Peyer's patch (tissue), 4 donors: ENCODE measurements around the gene VWA1. TPM values are rescaled to one million over a fixed set of nuclear protein-coding genes. Genes with fewer than 3 reads are reported as not detected.

Source experiments
- DNase-seq, 3 donors: peaks; one replicate each; pipeline ENCODE4 v3.0.0-alpha.2; 2017 to 2019
- H3K27ac ChIP-seq, 4 donors: fragments of 200-600 bp; sonication (generic); one replicate each; pipeline ENCODE4 v1.5.1; 2016 to 2019
- H3K27me3 ChIP-seq, 2 donors: fragments of 200-600 bp; sonication (generic); one replicate each; pipeline ENCODE4 v1.5.1; 2019
- H3K36me3 ChIP-seq, 3 donors: fragments of 200-600 bp; sonication (generic); one replicate each; pipeline ENCODE4 v1.5.1; 2016 to 2019
- H3K4me1 ChIP-seq, 4 donors: fragments of 200-600 bp; sonication (generic); one replicate each; pipeline ENCODE4 v1.5.1; 2016 to 2019
- H3K4me3 ChIP-seq, 4 donors: fragments of 200-600 bp; sonication (generic); 1 replicate in 3 of 4; 2 replicates in 1 of 4; pipeline ENCODE4 v1.5.1; 2016 to 2019; ENCODE audit warnings: mild to moderate bottlenecking in 1 of 4
- H3K9me3 ChIP-seq, 4 donors: fragments of 200-600 bp; sonication (generic); one replicate each; pipeline ENCODE4 v1.5.1; 2016 to 2019; ENCODE audit warnings: mild to moderate bottlenecking in 1 of 4
- CTCF ChIP-seq, 6 experiments: fragments of 450-650 bp in 4 of 6; fragments of 200-600 bp in 2 of 6; sonication (generic) in 1 of 6; IDR thresholded peaks; one replicate each; pipeline ENCODE4 v1.5.1; 2017 to 2019; ENCODE audit warnings: antibody characterized with exemption in 6 of 6, mild to moderate bottlenecking in 3 of 6, moderate library complexity in 1 of 6
- POLR2A ChIP-seq, 2 donors: fragments of 450-650 bp; IDR thresholded peaks; one replicate each; pipeline ENCODE4 v1.5.1; 2017; ENCODE audit warnings: antibody characterized with exemption in 2 of 2, mild to moderate bottlenecking in 2 of 2, moderate library complexity in 2 of 2
- total RNA-seq, 4 donors: library from RNA; depleted of rRNA; stranded (reverse); fragments of >200 nt; gene quantifications; one replicate each; pipeline ENCODE4 v1.1.0, GENCODE V29; 2016

VWA1 gene
- total RNA-seq, 4 donors from 2014 or later, result 3.2 to 14.0 (median 6.7) TPM

GRCh38 chr1:1434824-1435105, 725 bp upstream of the VWA1 start:
- H3K4me3 ChIP-seq, result peak overlapping the region in 1 of 4 donors; percentile 53

GRCh38 chr1:1435911-1436629, 580 bp downstream of the VWA1 start:
- peaks cover 9 to 78% (median 30%) of the 10 kb centered on the region in 4 donors for H3K4me1 ChIP-seq
- no peak for DNase-seq
- TF ChIP-seq CTCF (IDR thresholded peaks at IDR 0.05), result no peak
- no peak for TF ChIP-seq POLR2A (IDR thresholded peaks at IDR 0.05)

More at GRCh38 chr1:1434824-1435105, 725 bp upstream of the VWA1 start:
- Histone ChIP-seq H3K4me1 (peaks cover 9 to 80% (median 30%) of the 10 kb centered on the region in 4 donors), H3K36me3 (no peaks in the 10 kb centered on the region), H3K9me3 (peaks cover 0 to 2% (median 0%) of the 10 kb centered on the region in 4 donors), H3K27ac (peak overlapping the region; percentile 27 to 91 (median 76)), H3K27me3 (no peaks in the 10 kb centered on the region)
- TF ChIP-seq POLR2A (IDR thresholded peaks at IDR 0.05), result no peak
- TF ChIP-seq CTCF (IDR thresholded peaks at IDR 0.05), result no peak
- DNase-seq, result no peak

GRCh38 chr1:1436630-1437032, 1.1 kb downstream of the VWA1 start:
- Histone ChIP-seq H3K4me3 (peak overlapping the region in 2 of 4 donors; percentile 53 to 58), H3K27ac (peak overlapping the region in 1 of 4 donors; percentile 69), H3K36me3 (no peaks in the 10 kb centered on the region), H3K4me1 (peaks cover 9 to 74% (median 30%) of the 10 kb centered on the region in 4 donors), H3K9me3 (peaks cover 0 to 2% (median 0%) of the 10 kb centered on the region in 4 donors), H3K27me3 (no peaks in the 10 kb centered on the region)
- TF ChIP-seq POLR2A (IDR thresholded peaks at IDR 0.05) (no peak), CTCF (IDR thresholded peaks at IDR 0.05) (no peak)
- no peak for DNase-seq

More at GRCh38 chr1:1435911-1436629, 580 bp downstream of the VWA1 start:
- Histone ChIP-seq H3K27me3 (no peaks in the 10 kb centered on the region), H3K36me3 (no peaks in the 10 kb centered on the region), H3K9me3 (peaks cover 0 to 2% (median 0%) of the 10 kb centered on the region in 4 donors), H3K4me3 (peak overlapping the region; percentile 17 to 66 (median 56)), H3K27ac (peak overlapping the region in 3 of 4 donors; percentile 69 to 91 (median 82))

GRCh38 chr1:1437033-1437903, 1.8 kb downstream of the VWA1 start:
- no peak for DNase-seq
- H3K36me3 ChIP-seq, result no peaks in the 10 kb centered on the region
- H3K4me1 ChIP-seq, result peaks cover 9 to 68% (median 27%) of the 10 kb centered on the region in 4 donors
- H3K9me3 ChIP-seq, result peaks cover 0 to 2% (median 0%) of the 10 kb centered on the region in 4 donors
- no peaks in the 10 kb centered on the region for H3K27me3 ChIP-seq
- peak overlapping the region in 1 of 4 donors; percentile 69 for H3K27ac ChIP-seq
- H3K4me3 ChIP-seq, result no peak overlapping the region
- TF ChIP-seq POLR2A (IDR thresholded peaks at IDR 0.05), result no peak
- TF ChIP-seq CTCF (IDR thresholded peaks at IDR 0.05), result no peak

GRCh38 chr1:1437904-1438376, 2.5 kb downstream of the VWA1 start:
- Histone ChIP-seq H3K27ac (no peak overlapping the region), H3K4me1 (peaks cover 9 to 61% (median 27%) of the 10 kb centered on the region in 4 donors)

More at GRCh38 chr1:1437904-1438376, 2.5 kb downstream of the VWA1 start:
- Histone ChIP-seq H3K4me3 (peak overlapping the region in 2 of 4 donors; percentile 24 to 27), H3K9me3 (peaks cover 0 to 2% (median 0%) of the 10 kb centered on the region in 4 donors), H3K27me3 (no peaks in the 10 kb centered on the region), H3K36me3 (no peaks in the 10 kb centered on the region)
- TF ChIP-seq CTCF (IDR thresholded peaks at IDR 0.05) (peak in 1 of 6 experiments; percentile 20), POLR2A (IDR thresholded peaks at IDR 0.05) (no peak)
- DNase-seq, result peak in 1 of 3 donors; percentile 66
